ENCODE results near the gene PCNX1.

The PCNX1 gene

DNA sequence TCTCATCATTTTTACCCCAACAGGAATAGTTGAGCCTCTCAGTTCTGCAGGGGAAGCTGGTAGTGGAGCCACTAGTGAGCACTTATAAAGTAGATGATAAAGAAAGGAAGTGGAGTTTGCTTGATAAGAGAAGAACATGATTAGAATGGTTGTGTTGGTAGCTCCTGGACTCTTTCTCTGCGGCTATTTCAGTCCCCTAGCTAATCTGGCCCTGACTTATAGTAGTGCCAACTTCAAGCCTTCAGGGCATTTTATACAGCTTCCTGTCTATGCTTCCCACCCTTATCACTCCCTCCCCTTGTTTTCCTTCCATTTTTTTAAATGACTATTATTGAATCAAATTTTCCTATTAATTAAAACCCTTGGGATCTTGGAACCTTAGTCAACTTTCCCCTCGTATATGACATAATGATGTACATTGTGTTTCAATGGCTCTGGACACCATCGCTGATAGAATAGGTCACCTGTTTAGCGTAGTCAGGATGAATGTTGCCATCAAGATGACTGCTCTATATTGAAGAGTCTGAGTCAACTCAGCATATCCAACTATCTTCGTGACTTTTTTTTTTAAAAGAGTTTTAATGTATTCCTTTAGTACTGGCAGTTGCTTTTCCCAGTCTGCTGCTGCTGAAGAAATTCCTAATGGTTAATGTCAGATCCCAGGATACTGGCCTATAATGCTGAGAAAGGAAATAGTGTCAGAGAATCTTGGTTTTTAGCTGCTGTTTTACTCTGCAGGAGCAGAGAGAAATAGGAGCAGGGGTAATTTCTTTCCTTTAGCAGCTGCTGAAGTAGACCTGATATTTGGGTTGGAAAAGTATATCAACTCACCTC, 16.2 kb upstream of the PCNX1 start:
- no peak overlapping the region for H3K4me3 ChIP-seq (ENCODE audit: low read depth, low read length)
- TF ChIP-seq CTCF (IDR thresholded peaks at IDR 0.05; ENCODE audit: low read depth, low read length), result no peak

GRCh38 chr14:70891737-70892136, 15.5 kb upstream of the PCNX1 start:
- no peak overlapping the region for H3K4me3 ChIP-seq (ENCODE audit: low read depth, low read length)
- TF ChIP-seq CTCF (IDR thresholded peaks at IDR 0.05; ENCODE audit: low read depth, low read length), result no peak

GRCh38 chr14:70893062-70893845, 14.0 kb upstream of the PCNX1 start:
- TF ChIP-seq CTCF (IDR thresholded peaks at IDR 0.05; ENCODE audit: low read depth, low read length), result no peak
- H3K4me3 ChIP-seq (ENCODE audit: low read depth, low read length), result no peak overlapping the region

DNA sequence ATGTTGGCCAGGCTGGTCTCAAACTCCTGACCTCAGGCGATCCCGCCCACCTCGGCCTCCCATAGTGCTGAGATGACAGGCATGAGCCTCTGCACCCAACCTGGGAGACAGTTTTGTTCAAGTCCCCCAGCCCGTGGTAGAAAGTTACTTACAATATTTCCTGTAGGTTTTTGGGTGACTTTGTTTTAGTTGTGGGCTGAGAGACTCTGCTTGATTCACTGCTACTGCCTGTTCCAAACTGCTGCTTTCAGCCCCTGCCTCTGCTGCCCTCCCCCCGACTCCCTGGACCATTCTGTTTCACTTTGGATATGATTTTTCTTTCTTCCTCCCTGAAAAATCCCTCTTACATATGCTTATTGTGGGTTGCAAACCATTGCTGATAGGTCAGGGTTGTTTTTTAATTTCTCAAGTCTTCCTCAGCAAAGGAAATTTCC, 13.4 kb upstream of the PCNX1 start:
- no peak overlapping the region for H3K4me3 ChIP-seq (ENCODE audit: low read depth, low read length)
- no peak for TF ChIP-seq CTCF (IDR thresholded peaks at IDR 0.05; ENCODE audit: low read depth, low read length)

DNA sequence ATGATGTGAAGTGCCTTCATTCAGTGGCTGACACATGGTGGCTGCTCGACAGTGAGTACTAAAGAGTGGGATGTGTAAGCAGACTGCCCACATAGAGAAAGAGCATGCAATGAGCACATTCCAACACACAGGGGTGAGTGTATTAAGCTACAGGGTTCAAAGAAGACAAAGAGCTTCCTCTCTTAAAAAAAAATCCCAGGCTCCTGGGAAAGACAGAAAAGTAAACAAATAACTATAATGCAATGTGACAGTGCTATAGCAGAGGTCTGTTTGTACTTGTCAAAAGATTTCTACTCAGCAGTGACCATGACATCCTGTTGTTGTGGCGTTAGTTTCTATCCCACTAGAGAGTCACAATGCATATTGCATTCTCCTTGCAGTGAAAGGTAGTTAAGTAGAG, 12.4 kb upstream of the PCNX1 start:
- no peak for TF ChIP-seq CTCF (IDR thresholded peaks at IDR 0.05; ENCODE audit: low read depth, low read length)
- no peak overlapping the region for H3K4me3 ChIP-seq (ENCODE audit: low read depth, low read length)

GRCh38 chr14:70896317-70896716, 10.9 kb upstream of the PCNX1 start:
- H3K4me3 ChIP-seq (ENCODE audit: low read depth, low read length), result no peak overlapping the region
- TF ChIP-seq CTCF (IDR thresholded peaks at IDR 0.05; ENCODE audit: low read depth, low read length), result no peak

DNA sequence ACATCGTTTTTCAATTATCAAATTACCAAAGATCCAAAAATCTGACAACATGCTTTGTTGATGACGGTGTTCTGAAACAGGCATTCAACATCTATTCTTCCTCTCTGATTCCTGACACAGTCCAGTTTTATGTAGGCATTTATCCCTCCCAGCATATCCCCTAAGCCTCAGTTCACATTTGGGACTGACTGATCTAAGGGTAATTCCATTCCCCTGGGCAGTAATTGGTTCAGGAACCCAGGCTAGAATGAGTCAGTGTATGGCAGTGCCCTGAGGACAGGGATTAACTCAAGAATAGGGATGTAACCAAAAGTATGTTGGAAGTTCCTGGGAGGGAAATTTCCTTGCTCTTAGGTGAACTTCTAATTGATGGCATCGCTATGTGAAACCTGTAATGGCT, 10.3 kb upstream of the PCNX1 start:
- H3K4me3 ChIP-seq (ENCODE audit: low read depth, low read length), result no peak overlapping the region
- no peak for TF ChIP-seq CTCF (IDR thresholded peaks at IDR 0.05; ENCODE audit: low read depth, low read length)
